GM10847 (cell line): Measurements from ENCODE around the gene ANO1.

ENCODE experiments used
- POLR2A ChIP-seq: IDR thresholded peaks from 2 replicates; pipeline ENCODE4 v1.6.1; 2011; ENCODE audit not compliant: insufficient read length; ENCODE audit errors: extremely low read depth

ANO1 gene

GRCh38 chr11:70127653-70128434, 49.7 kb downstream of the ANO1 start:
- no peak for TF ChIP-seq POLR2A

DNA sequence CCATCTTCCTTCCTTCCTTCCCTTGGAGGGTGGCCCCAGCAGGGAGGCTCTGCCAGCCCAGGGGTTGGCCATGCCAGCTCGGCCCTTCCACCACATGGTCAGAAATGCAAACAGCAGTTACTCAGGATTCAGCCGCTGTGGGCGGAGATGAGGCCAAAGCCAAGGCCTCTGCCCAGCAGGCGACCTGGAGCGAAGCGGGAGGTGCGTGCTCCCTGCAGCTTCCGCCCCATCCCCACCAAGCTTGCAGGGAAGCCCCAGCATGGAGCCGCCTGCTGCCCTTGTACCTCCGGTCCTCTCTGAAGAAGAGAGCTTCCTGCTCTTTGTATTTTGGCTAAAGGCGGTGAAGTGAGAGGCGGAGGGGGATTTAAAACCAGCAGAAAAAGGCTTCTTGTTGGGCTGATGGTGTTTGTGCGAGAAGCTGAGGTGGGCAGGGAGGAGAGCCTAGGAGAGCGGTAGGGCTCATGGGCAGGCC, 50.4 kb downstream of the ANO1 start:
- TF ChIP-seq POLR2A, result no peak

DNA sequence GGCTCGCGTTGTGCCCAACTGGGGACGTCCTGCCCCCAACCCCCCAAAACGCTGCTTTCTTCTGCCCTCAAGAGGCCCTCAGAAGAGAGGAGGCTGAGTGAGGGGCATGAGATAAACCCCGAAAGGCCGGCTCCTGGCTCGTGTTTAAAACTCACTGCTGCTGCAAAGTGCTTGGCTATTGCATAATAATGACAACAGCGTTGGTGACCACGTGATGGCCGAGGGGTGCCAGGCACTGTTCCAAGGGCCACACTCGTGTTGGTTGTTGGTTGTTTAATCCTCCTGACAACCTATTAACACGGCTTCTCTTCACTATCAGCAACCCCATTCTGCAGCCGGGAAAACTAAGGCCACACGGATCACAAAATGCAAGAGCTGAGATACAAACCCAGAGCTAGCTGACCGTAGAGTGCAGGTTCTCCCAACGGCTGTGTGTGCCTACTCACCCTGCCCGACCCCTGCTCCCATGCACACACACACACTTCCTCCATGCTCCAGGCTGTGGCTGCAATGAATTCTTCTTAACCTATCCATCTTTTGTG, 51.0 kb downstream of the ANO1 start:
- TF ChIP-seq POLR2A, result no peak

DNA sequence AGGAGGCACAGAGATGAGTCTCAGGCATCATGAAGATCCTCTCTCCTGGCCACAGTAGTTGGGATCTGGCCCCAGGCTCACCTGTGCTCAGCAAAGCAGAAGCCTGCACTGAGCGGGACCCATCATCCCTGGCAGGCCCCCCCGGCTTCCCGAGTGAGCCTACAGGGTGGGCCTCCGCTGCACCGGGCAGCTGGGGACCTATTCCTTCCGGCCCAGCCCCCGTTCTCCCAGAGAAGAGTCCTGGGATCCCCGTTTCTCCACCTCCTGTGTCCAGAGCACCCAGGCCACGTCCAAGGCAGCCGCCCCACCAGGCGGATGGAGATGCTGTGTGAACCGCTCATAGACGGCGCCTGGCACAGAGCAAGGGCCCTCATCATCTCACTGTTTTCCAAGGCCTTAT, 52.5 kb downstream of the ANO1 start:
- TF ChIP-seq POLR2A, result no peak

GRCh38 chr11:70131606-70132190, 53.6 kb downstream of the ANO1 start:
- TF ChIP-seq POLR2A, result no peak

GRCh38 chr11:70132641-70133040, 54.5 kb downstream of the ANO1 start:
- no peak for TF ChIP-seq POLR2A

GRCh38 chr11:70133771-70134335, 55.7 kb downstream of the ANO1 start:
- no peak for TF ChIP-seq POLR2A

DNA sequence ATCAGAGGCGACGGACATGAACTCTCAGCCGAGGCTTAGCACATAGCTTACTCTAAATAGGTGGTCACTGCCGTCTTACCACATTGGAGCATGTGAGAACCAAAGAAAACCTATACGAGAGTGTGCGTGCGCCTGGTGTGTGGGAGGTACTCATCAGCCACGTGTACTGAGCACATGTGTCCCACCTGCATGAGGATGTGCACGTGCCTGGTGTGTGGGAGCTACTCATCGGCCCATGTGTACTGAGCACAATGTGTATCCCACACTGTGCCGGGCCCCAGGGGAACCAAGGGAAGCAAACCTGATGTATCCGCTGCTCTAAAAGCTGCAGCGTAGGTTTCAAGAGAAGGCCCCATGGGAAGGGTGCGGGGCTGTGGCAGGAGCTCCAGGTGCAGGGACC, 56.4 kb downstream of the ANO1 start:
- no peak for TF ChIP-seq POLR2A

DNA sequence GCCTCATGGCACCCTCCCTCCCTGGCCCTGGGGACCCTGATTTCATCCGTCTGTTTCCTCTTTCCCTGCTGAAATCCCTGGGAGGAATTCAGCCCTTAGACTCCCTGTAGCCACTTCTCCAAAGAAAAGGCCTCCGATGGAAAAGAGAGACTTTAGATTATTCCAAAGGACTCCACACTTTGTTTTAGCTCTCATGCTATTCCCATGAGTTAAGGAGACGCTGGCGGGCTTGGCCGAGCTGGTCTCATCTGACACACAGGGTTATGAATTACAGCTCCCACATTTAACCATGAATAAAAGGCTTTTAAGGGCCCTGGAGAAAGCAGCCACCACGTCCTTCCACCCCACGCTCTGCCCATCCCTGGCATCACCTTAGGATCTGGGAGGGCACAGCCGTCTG, 57.0 kb downstream of the ANO1 start:
- TF ChIP-seq POLR2A, result no peak

DNA sequence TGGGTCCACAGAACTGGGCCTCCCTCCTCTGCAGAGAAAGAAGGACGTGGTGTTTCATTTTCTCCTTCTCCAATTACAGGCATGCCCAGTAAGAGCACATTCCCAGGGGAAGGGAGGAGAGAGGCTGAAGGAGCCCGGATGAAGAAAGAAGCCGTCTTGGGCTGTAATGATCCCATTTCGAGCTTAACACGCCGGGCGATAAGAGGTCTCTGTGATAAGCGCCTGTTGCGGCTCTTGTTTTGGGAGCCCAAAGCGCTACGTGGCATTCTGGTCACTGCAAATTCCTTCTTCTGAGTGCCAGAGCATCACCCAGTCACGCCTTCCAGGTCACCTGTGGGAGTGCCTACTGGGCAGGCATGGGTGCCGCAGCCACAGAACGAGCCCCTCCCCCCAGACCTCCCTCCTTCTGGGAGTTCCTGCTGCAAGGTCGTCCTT, 57.5 kb downstream of the ANO1 start:
- no peak for TF ChIP-seq POLR2A

GRCh38 chr11:70137383-70137782, 59.3 kb downstream of the ANO1 start:
- no peak for TF ChIP-seq POLR2A

GRCh38 chr11:70138403-70138802, 60.3 kb downstream of the ANO1 start:
- TF ChIP-seq POLR2A, result no peak

- no peak for TF ChIP-seq POLR2A
These were observed 61.8 kb downstream of the ANO1 start for GRCh38 chr11:70139785-70140410.

- TF ChIP-seq POLR2A, result no peak
These were observed 62.8 kb downstream of the ANO1 start for GRCh38 chr11:70140711-70141485.
